ENCODE data around the gene GTF3C5.
"Not testable (repeated sequence)": the region's sequence is repeated elsewhere in the genome, so short reads cannot be mapped to it uniquely, and the experiment has no call there.

Gene GTF3C5

DNA sequence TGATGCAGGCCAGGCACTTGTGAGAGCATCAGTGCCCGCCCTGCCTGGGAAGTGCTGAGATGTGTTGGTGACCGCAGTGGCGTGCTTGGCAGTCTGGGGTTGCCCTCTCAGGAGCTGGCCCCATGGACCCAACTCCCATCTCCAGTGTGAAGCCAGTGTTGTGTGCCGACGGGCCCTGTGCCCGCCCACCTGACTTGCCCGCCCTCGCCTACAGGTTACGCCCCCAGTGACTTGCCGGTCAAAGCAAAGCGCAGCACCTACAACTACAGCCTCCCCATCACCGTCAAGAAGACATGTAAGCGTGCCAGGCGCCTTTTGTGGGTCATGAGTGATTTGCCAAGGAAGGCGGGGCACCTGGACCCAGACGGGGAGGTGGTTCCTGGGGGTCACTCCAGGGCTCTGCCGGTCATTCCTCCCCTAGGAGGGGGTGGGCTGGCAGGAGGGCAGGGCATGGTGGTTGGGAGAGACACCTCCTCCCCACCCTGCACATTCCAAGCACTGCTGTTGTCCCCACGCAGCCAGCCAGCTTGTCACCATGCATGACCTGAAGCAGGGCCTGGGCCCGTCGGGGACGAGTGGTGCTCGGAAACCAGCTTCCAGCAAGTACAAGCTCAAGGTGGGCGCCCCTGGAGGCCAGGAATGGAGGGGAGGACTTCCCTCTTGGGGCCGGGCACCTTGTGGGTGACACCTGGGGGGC lies 23.5 kb downstream of the GTF3C5 start:
- no peak for DNase-seq (ENCODE audit: low spot score)

DNA sequence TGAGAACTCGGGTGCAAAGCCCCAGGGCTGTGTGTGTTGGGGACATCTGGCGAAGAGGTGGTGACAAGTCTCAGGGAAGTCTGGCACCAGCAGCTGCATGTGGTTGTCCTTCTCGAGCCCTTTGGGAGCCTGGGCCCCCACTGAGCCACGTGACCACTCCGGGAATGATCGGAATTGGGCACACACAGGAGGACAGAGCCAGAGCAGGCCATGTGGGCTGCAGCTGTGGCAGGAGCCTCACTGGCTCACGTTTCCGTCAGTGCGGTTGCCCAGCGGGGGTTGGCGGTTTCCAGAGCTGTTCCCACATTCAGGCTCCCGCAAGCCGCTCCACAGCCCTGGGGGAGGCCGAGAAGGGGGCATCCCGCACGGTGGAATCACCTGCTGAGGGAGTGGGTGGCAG lies 24.2 kb downstream of the GTF3C5 start:
- no peak for DNase-seq (ENCODE audit: low spot score)

DNA sequence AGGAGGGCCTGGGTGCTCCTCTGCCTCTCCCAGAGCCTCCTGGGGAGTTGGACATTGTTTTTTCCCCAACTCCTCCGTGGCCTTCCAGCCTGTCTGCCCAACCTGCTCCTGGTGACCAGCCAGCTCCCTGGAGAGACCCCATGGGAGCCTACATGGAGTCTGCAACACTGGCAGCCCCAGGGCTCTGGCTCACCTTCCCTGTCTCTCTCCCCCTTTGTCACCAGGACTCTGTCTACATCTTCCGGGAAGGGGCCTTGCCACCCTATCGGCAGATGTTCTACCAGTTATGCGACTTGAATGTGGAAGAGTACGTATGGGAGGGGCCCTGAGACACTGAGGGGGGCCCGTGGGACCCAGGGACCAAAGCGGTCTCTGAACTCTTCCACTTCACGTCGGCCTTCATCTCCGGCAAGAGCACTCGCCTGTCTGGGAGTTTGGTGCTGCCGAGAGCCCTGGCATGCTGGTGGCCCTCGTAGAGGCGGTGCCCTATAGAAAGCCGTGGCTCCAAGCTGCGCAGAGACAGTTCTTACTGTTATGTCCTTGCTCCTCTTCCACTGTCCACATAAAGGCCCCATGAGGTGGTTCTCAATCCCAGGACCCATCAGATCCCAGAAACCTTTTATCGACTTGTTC lies 25.1 kb downstream of the GTF3C5 start:
- DNase-seq (ENCODE audit: low spot score) = no peak

DNA sequence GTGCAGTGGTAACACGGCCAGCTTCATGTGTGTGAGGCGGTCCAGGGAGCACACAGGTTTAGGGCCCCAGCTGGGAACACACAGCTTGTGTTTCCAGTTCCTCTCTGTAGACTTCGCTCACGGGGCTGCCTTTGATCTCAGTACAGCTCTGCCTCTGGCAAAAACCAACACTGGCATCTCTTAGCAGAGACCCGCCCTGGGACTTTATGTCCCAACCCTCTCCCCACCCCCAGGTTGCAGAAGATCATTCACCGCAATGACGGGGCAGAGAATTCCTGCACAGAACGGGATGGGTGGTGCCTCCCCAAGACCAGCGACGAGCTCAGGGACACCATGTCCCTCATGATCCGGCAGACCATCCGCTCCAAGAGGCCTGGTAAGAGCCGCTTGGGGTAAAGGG lies 25.7 kb downstream of the GTF3C5 start:
- DNase-seq (ENCODE audit: low spot score) = no peak

DNA sequence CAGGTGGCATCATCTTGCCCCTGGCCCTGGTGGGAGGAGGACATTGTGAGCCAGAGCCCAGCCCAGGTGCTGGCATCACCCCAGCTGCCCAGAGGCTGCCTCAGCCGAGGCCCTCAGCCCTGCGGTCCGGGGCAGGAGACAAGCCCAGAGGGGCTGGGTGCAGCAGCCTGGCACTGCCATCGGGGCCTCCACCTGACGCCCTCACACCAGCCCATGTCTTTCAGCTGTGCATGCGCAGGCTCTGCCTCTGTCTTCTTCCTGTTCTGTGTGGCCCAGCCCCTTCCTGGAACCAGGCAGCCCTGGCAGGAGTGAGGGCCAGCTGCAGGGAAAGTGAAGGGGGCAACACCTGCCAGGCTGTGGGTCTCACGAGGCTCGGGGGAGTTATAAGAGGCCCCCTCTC lies 26.2 kb downstream of the GTF3C5 start:
- no peak for DNase-seq (ENCODE audit: low spot score)

DNA sequence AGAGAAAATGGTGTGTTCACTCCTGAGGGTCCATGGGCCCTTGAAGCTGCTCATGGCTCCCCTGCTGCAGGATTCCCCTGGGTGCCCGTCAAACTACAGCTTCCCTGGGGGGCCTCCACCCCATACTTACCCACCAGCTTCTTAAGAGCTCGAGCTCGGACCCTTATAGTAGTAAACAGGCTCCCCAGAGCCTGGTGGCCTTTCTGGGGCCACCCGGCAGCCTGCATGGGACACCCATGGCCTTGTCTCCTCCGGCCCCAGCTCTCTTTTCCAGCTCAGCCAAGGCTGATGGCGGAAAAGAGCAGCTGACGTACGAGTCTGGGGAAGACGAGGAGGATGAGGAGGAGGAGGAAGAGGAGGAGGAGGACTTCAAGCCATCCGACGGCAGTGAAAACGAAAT lies 26.8 kb downstream of the GTF3C5 start:
- no peak for DNase-seq (ENCODE audit: low spot score)

DNA sequence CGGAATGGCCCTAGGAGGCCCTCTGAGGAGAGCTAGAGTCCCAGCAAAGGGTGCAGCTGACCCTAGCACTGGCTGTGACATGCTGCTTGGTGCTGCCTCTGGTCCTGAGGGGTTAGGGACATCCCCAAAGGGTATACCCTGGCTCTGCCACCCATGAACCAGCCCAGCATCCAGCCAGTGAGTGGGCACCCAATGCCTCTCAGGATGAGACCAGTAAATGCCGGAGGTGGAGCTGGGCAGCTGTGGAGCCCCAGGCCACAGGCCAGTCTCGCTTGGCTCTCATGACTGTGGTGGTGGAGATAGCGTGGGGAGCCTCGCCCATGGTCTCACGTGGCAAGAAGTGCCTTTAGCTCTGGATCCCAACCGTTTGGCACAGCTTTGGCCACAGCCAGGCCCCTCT lies 27.3 kb downstream of the GTF3C5 start:
- DNase-seq (ENCODE audit: low spot score) = no peak

DNA sequence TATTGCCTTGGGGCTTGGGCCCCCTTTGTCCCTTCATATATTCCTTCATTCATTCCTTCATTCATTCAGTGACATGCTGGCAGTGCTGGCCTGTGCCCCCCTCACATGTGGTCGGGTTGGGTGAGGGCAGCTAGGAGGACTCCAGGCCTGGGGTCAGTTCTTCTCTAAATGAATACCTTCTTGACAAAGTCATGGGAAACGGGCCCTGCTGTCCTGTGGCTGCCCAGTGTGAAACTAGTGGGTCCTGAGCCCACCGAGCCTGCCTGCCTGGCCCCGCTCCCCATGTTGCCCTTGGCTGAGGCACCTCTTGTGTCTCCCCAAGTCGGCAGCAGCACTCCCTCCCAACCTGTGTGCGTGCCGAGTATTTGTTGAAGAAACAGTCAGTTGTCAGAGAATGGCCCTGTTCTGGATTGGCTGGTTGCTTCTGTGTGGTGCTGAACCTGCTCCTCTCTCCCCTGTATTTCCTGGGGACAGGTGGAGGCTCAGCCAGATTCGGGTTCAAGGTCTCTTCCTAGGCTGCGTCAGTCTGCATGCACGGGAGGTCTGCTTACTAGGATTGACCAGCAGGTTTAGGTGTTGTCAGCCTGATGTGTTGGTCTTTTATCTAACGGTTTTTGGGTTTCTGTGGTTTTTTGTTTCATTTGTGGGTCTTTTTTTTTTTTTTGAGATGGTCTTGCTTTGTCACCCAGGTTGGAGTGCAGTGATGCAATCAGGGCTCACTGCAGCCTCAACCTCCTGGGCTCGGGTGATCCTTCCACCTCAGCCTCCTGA lies 27.9 kb downstream of the GTF3C5 start:
- no peak for DNase-seq (ENCODE audit: low spot score)

DNA sequence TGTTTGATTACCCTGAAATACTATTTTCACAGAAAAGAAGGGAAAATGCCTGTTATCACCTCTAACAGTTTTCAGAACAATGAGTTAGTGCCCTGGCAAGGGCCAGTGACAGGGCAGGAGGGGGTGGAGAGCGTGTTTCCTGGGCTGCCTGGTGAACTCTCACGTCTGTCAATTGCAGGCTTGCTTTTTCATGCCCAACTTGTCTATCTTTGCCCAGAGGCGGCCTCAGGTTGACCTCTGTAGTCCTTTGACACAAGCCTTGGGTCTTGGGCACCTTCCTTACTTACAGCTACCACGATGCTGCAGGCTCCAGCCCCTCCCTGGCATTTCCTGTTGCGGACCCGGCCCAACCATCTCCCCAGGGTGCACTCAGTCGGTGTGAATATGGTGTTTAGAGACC lies 28.8 kb downstream of the GTF3C5 start:
- DNase-seq (ENCODE audit: low spot score) = no peak

DNA sequence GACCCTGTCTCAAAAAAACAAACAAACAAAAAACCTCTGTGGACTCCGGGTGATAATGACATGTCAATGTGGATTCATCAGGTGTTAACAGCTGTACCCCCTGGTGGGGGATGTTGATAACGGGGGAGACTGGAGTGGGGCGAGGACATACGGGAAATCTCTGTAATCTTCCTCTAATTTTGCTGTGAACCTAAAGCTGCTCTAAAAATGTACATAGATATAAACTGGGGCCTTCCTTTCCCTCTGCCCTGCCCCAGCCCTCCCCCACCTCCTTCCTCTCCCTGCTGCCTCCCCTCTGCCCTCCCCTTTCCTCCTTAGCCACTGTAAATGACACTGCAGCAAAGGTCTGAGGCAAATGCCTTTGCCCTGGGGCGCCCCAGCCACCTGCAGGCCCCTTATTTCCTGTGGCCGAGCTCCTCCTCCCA lies 29.6 kb downstream of the GTF3C5 start:
- DNase-seq (ENCODE audit: low spot score) = no peak

DNA sequence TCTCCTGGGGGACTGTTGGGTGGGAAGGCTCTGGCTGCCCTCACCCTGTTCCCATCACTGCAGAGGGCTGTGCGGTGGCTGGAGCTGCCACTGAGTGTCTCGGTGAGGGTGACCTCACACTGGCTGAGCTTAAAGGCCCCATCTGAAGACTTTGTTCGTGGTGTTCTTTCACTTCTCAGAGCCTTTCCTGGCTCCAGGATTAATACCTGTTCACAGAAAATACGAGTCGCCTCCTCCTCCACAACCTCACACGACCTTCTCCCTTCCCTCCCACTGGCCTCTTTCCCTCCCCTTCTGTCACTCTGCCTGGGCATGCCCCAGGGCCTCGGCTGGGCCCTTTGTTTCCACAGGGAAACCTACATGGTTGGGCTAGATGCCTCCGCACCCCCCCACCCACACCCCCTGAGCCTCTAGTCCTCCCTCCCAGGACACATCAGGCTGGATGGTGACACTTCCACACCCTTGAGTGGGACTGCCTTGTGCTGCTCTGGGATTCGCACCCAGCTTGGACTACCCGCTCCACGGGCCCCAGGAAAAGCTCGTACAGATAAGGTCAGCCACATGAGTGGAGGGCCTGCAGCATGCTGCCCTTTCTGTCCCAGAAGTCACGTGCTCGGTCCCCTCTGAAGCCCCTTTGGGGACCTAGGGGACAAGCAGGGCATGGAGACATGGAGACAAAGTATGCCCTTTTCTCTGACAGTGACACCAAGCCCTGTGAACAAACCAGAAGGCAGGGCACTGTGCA lies 30.4 kb downstream of the GTF3C5 start:
- DNase-seq (ENCODE audit: low spot score) = not testable (repeated sequence)

DNA sequence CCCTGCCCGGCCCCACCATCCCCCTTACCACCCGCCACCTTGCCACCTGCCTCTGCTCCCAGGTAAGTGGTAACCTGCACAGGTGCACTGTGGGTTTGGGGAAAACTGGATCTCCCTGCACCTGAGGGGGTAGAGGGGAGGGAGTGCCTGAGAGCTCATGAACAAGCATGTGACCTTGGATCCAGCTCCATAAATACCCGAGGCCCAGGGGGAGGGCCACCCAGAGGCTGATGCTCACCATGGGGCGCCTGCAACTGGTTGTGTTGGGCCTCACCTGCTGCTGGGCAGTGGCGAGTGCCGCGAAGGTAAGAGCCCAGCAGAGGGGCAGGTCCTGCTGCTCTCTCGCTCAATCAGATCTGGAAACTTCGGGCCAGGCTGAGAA lies 31.0 kb downstream of the GTF3C5 start, which contains the start of gene CEL:
Gene CEL, plus strand, starts transcription at position 218 of the 382 bp plus-strand sequence. Its CDS starts 22 bp downstream, at position 240.
- not testable (repeated sequence) for DNase-seq (ENCODE audit: low spot score)

DNA sequence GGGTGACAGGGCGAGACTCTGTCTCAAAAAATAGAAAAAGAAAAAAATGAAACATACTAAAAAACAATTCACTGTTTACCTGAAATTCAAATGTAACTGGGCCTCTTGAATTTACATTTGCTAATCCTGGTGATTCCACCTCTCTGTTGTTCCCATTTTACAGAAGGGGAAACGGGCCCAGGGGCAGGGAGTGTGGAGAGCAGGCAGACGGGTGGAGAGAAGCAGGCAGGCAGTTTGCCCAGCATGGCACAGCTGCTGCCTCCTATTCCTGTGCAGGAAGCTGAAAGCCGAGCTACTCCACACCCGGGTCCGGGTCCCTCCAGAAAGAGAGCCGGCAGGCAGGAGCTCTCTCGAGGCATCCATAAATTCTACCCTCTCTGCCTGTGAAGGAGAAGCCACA lies 31.8 kb downstream of the GTF3C5 start:
- DNase-seq (ENCODE audit: low spot score) = not testable (repeated sequence)

DNA sequence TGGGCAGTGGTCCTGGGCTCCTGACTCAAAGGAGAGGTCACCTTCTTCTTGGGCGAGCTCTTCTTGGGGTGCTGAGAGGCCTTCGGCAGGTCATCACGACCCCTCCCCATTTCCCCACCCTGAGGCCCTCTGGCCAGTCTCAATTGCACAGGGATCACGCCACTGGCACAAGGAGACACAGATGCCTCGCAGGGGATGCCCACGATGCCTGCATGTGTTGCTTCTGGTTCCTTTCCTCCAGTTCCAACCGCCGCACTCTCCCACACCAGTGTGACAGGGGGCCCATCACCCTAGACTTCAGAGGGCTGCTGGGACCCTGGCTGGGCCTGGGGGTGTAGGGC lies 32.3 kb downstream of the GTF3C5 start:
- DNase-seq (ENCODE audit: low spot score) = no peak

DNA sequence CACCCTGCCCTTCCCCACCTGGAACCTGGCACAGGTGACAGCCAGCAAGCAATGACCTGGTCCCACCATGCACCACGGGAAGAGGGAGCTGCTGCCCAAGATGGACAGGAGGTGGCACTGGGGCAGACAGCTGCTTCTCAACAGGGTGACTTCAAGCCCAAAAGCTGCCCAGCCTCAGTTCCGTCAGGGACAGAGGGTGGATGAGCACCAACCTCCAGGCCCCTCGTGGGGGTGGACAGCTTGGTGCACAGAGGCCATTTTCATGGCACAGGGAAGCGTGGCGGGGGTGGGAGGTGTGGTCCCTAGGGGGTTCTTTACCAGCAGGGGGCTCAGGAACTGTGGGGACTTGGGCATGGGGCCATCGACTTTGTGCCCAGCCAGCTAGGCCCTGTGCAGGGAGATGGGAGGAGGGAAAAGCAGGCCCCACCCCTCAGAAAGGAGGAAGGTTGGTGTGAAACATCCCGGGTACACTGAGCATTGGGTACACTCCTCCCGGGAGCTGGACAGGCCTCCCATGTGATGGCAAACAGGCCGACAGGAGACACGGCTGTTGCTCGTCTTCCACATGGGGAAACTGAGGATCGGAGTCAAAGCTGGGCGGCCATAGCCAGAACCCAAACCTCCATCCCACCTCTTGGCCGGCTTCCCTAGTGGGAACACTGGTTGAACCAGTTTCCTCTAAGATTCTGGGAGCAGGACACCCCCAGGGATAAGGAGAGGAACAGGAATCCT lies 32.9 kb downstream of the GTF3C5 start:
- DNase-seq (ENCODE audit: low spot score) = no peak

DNA sequence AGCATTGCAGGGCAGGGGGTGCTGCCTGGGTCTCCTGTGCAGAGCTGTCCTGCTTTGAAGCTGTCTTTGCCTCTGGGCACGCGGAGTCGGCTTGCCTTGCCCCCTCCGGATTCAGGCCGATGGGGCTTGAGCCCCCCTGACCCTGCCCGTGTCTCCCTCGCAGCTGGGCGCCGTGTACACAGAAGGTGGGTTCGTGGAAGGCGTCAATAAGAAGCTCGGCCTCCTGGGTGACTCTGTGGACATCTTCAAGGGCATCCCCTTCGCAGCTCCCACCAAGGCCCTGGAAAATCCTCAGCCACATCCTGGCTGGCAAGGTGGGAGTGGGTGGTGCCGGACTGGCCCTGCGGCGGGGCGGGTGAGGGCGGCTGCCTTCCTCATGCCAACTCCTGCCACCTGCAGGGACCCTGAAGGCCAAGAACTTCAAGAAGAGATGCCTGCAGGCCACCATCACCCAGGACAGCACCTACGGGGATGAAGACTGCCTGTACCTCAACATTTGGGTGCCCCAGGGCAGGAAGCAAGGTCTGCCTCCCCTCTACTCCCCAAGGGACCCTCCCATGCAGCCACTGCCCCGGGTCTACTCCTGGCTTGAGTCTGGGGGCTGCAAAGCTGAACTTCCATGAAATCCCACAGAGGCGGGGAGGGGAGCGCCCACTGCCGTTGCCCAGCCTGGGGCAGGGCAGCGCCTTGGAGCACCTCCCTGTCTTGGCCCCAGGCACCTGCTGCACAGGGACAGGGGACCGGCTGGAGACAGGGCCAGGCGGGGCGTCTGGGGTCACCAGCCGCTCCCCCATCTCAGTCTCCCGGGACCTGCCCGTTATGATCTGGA lies 33.7 kb downstream of the GTF3C5 start:
- DNase-seq (ENCODE audit: low spot score) = no peak

DNA sequence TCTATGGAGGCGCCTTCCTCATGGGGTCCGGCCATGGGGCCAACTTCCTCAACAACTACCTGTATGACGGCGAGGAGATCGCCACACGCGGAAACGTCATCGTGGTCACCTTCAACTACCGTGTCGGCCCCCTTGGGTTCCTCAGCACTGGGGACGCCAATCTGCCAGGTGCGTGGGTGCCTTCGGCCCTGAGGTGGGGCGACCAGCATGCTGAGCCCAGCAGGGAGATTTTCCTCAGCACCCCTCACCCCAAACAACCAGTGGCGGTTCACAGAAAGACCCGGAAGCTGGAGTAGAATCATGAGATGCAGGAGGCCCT lies 34.2 kb downstream of the GTF3C5 start:
- no peak for DNase-seq (ENCODE audit: low spot score)

DNA sequence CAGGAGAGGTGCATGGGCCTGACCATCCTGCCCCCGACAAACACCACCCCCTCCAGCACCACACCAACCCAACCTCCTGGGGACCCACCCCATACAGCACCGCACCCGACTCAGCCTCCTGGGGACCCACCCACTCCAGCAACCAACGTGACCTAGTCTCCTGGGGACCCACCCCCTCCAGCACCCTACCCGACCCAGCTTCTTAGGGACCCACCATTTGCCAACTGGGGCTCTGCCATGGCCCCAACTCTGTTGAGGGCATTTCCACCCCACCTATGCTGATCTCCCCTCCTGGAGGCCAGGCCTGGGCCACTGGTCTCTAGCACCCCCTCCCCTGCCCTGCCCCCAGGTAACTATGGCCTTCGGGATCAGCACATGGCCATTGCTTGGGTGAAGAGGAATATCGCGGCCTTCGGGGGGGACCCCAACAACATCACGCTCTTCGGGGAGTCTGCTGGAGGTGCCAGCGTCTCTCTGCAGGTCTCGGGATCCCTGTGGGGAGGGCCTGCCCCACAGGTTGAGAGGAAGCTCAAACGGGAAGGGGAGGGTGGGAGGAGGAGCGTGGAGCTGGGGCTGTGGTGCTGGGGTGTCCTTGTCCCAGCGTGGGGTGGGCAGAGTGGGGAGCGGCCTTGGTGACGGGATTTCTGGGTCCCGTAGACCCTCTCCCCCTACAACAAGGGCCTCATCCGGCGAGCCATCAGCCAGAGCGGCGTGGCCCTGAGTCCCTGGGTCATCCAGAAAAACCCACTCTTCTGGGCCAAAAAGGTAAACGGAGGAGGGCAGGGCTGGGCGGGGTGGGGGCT lies 35.6 kb downstream of the GTF3C5 start:
- no peak for DNase-seq (ENCODE audit: low spot score)

DNA sequence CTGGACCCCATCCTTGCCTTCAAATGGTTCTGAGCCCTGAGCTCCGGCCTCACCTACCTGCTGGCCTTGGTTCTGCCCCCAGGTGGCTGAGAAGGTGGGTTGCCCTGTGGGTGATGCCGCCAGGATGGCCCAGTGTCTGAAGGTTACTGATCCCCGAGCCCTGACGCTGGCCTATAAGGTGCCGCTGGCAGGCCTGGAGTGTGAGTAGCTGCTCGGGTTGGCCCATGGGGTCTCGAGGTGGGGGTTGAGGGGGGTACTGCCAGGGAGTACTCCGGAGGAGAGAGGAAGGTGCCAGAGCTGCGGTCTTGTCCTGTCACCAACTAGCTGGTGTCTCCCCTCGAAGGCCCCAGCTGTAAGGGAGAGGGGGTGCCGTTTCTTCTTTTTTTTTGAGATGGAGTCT lies 36.2 kb downstream of the GTF3C5 start:
- DNase-seq (ENCODE audit: low spot score) = no peak

DNA sequence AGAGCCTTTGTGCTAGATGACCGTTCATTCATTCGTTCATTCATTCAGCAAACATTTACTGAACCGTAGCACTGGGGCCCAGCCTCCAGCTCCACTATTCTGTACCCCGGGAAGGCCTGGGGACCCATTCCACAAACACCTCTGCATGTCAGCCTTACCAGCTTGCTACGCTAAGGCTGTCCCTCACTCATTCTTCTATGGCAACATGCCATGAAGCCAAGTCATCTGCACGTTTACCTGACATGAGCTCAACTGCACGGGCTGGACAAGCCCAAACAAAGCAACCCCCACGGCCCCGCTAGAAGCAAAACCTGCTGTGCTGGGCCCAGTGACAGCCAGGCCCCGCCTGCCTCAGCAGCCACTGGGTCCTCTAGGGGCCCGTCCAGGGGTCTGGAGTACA lies 37.0 kb downstream of the GTF3C5 start:
- DNase-seq (ENCODE audit: low spot score) = no peak

Measured in left forelimb (tissue), 1 donor.